ENCODE results near the gene MOCOS. TPM values are rescaled to one million over a fixed set of nuclear protein-coding genes. Genes with fewer than 3 reads are reported as not detected.

The MOCOS gene
- total and polyA plus RNA-seq, 2 of the 13 experiments (the other 11 are each of a cell fraction or from before 2014, with no cell fraction given) = 7.7 to 15.4 TPM

DNA sequence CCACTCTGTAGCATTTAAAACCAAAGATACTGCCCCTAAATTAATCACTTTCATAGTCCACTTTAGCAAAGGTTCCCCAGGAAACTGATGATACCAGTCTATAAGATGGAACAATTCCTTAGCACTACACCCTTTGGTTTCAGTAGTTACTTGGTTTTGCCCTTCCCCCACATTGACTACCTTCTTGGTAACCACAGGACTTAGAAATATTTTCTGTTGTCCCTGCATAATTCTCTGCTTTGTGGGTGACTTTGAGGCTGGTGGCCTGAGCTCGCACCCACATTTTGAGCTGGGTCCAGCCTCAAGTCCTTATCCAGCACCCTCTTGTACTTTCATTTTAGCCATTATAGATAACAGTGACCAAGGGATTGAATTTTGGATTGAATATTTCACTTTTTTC is 34.5 kb upstream of the MOCOS start:
- Histone ChIP-seq H2AFZ (ENCODE audit: low read length) (no peak overlapping the region), H3K79me2 (ENCODE audit: insufficient read depth, low read length) (peaks cover 4% of the 10 kb centered on the region), H3K4me3 (replicated peaks in 1 of 3; ENCODE audit: insufficient read depth in 1 of 3, low read depth in 2 of 3, low read length in 3 of 3) (no peak overlapping the region), H3K9ac (ENCODE audit: insufficient read depth, low read depth, low read length) (no peak overlapping the region), H3K4me1 (ENCODE audit: insufficient read depth, low read length) (peaks cover 23% of the 10 kb centered on the region), H3K9me3 (ENCODE audit: low read length) (no peaks in the 10 kb centered on the region), H3K27ac (ENCODE audit: extremely low read length, insufficient read depth, low read length) (no peak overlapping the region), H3K27me3 (ENCODE audit: control insufficient read depth in 1 of 2, insufficient read depth in 2 of 2, low read length in 2 of 2) (no peaks in the 10 kb centered on the region), H4K20me1 (ENCODE audit: insufficient read depth, low read length) (no peaks in the 10 kb centered on the region), H3K4me2 (ENCODE audit: low read depth, low read length) (no peak overlapping the region), H3K36me3 (replicated peaks in 1 of 2; ENCODE audit: control insufficient read depth in 1 of 2, insufficient read depth in 2 of 2, low read length in 2 of 2) (peaks cover 18 to 81% of the 10 kb centered on the region in 2 experiments)
- POLR2A ChIA-PET = interaction anchor here (0.7 to 0.9 kb wide), 2 partner anchors 24 to 34 kb away, joined by 3 read pairs; partner anchors contain the start of gene SLC39A6
- ATAC-seq (no peak), FAIRE-seq (no peak), DNase-seq (ENCODE audit: low spot score) (no peak)
- CTCF ChIA-PET (ENCODE audit: low intra/inter-chr PET ratio, low total read pairs) = no interaction called here
- TF ChIP-seq KDM6A (CRISPR knock-in tag; IDR thresholded peaks at IDR 0.05; ENCODE audit: low read depth) = no peak
- TF ChIP-seq, protein P1, sequence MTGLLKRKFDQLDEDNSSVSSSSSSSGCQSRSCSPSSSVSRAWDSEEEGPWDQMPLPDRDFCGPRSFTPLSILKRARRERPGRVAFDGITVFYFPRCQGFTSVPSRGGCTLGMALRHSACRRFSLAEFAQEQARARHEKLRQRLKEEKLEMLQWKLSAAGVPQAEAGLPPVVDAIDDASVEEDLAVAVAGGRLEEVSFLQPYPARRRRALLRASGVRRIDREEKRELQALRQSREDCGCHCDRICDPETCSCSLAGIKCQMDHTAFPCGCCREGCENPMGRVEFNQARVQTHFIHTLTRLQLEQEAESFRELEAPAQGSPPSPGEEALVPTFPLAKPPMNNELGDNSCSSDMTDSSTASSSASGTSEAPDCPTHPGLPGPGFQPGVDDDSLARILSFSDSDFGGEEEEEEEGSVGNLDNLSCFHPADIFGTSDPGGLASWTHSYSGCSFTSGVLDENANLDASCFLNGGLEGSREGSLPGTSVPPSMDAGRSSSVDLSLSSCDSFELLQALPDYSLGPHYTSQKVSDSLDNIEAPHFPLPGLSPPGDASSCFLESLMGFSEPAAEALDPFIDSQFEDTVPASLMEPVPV (CRISPR knock-in tag; IDR thresholded peaks at IDR 0.05) = no peak
- TF ChIP-seq TBX2 (CRISPR knock-in tag; IDR thresholded peaks at IDR 0.05; ENCODE audit: borderline replicate concordance) = no peak
- no peak for TF ChIP-seq AGO2 (optimal IDR thresholded peaks at IDR 0.05; ENCODE audit: low read depth, low read length)
- TF ChIP-seq, protein P2, sequence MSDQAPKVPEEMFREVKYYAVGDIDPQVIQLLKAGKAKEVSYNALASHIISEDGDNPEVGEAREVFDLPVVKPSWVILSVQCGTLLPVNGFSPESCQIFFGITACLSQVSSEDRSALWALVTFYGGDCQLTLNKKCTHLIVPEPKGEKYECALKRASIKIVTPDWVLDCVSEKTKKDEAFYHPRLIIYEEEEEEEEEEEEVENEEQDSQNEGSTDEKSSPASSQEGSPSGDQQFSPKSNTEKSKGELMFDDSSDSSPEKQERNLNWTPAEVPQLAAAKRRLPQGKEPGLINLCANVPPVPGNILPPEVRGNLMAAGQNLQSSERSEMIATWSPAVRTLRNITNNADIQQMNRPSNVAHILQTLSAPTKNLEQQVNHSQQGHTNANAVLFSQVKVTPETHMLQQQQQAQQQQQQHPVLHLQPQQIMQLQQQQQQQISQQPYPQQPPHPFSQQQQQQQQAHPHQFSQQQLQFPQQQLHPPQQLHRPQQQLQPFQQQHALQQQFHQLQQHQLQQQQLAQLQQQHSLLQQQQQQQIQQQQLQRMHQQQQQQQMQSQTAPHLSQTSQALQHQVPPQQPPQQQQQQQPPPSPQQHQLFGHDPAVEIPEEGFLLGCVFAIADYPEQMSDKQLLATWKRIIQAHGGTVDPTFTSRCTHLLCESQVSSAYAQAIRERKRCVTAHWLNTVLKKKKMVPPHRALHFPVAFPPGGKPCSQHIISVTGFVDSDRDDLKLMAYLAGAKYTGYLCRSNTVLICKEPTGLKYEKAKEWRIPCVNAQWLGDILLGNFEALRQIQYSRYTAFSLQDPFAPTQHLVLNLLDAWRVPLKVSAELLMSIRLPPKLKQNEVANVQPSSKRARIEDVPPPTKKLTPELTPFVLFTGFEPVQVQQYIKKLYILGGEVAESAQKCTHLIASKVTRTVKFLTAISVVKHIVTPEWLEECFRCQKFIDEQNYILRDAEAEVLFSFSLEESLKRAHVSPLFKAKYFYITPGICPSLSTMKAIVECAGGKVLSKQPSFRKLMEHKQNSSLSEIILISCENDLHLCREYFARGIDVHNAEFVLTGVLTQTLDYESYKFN (CRISPR knock-in tag; conservative IDR thresholded peaks at IDR 0.05) = no peak
- no peak for TF ChIP-seq ZNF101 (CRISPR knock-in tag; IDR thresholded peaks at IDR 0.05; ENCODE audit: borderline replicate concordance, low read depth)
- no peak for TF ChIP-seq MZF1 (CRISPR knock-in tag; IDR thresholded peaks at IDR 0.05; ENCODE audit: borderline replicate concordance)
- no peak for TF ChIP-seq EEA1 (CRISPR knock-in tag; IDR thresholded peaks at IDR 0.05; ENCODE audit: borderline replicate concordance)
- no peak for TF ChIP-seq ZNF10 (CRISPR knock-in tag; IDR thresholded peaks at IDR 0.05; ENCODE audit: borderline replicate concordance, low read depth)
- no peak for TF ChIP-seq ZNF772 (CRISPR knock-in tag; IDR thresholded peaks at IDR 0.05)
- TF ChIP-seq, protein P3, sequence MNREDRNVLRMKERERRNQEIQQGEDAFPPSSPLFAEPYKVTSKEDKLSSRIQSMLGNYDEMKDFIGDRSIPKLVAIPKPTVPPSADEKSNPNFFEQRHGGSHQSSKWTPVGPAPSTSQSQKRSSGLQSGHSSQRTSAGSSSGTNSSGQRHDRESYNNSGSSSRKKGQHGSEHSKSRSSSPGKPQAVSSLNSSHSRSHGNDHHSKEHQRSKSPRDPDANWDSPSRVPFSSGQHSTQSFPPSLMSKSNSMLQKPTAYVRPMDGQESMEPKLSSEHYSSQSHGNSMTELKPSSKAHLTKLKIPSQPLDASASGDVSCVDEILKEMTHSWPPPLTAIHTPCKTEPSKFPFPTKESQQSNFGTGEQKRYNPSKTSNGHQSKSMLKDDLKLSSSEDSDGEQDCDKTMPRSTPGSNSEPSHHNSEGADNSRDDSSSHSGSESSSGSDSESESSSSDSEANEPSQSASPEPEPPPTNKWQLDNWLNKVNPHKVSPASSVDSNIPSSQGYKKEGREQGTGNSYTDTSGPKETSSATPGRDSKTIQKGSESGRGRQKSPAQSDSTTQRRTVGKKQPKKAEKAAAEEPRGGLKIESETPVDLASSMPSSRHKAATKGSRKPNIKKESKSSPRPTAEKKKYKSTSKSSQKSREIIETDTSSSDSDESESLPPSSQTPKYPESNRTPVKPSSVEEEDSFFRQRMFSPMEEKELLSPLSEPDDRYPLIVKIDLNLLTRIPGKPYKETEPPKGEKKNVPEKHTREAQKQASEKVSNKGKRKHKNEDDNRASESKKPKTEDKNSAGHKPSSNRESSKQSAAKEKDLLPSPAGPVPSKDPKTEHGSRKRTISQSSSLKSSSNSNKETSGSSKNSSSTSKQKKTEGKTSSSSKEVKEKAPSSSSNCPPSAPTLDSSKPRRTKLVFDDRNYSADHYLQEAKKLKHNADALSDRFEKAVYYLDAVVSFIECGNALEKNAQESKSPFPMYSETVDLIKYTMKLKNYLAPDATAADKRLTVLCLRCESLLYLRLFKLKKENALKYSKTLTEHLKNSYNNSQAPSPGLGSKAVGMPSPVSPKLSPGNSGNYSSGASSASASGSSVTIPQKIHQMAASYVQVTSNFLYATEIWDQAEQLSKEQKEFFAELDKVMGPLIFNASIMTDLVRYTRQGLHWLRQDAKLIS (CRISPR knock-in tag; IDR thresholded peaks at IDR 0.05) = no peak
- TF ChIP-seq JUN (CRISPR knock-in tag; IDR thresholded peaks at IDR 0.05) = no peak
- in situ Hi-C loops (cut with HindIII; ENCODE audit: extremely low pct_ligation_motif_present, low pct_unique_long_range_greater_than_20kb) = no loop called here
- WGBS (ENCODE audit: low lambda C conversion rate) = 95% methylated on average over 1 of the region's 1 CpG
- intact Hi-C loops (cut with micrococcal nuclease; ENCODE audit: unreplicated experiment) = no loop called here
- BruUV-seq (replicated peaks) = no TSS peak
